UCSD-AML1 (cell line): Measurements from ENCODE around the gene PIH1D2.
"Not testable (repeated sequence)": the region's sequence is repeated elsewhere in the genome, so short reads cannot be mapped to it uniquely, and the experiment has no call there.

ENCODE experiments used
- DNase-seq: peaks from one replicate; lab custom pipeline; 2025; ENCODE audit not compliant: unreplicated experiment; lab: John Stamatoyannopoulos, UW

Gene PIH1D2

DNA sequence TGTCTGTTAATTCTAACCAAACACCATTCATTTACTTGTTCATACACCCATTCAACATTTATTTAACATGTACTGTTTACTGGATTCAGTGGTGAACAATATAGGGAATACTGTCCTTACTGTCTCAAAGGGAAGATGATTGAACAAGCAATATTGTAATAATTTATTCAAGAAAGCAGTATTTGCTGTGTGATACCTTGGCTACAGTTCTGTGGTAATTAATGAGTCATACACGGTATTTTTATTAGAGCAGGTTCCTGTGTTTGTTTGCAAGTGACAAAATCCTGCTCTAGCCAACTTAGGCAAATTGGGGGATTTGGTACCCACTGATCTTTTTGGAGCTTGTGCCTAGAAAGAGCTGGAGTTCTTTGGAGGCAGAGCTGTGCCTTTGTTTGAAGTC, 15.7 kb downstream of the PIH1D2 start:
- no peak for DNase-seq

DNA sequence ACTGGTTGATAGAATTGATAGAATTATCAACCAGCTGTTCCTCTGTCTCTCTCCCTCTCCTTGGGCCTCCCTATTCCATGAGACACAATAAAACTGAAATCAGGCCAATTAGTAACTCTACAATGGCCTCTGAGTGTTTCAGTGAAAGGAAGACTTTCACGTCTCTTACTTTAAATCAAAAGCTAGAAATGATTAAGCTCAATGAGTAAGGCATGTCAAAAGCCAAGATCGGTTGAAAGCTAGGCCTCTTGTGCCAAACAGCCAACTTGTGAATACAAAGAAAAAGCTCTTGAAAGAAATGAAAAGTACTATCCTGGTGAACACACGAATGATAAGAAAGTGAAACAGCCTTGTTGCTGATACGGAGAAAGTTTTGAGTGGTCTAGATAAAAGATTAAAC, 16.6 kb downstream of the PIH1D2 start:
- DNase-seq = no peak

DNA sequence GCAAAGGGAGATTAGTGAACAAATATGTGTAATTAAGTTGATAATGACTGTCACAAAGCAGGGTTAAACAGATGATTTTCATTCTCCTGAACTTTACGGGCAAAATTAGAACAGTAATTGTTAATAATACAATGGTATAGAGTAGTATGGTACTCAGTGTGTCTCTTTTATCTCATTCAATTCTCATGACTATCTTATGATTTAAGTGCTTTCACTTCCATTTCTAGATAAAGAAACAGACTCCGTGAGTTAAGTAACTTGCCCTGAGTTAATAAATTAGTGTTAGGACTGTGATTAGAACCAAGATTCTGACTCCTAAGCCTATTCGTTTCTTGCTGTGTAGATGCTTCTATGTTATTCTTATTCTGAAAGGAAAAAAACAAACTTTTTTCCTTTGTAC, 22.0 kb downstream of the PIH1D2 start:
- DNase-seq = no peak

DNA sequence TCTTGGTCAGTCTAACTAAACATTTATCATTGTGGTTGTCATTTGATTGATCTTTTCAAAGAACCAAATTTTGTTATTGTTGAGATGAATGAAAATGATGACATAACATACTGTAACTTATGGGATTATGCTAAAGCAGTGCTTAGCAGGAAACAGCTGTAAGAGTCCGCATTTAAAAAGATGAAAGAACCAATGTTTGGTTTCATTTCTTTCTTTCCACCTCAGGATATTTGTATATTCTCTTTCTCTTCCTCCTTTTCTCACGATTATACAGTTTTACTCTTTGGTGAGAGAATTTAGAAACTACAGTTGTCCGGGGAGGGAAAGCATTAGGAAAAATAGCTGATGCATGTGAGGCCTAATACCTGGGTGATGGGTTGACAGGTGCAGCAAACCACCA, 23.1 kb downstream of the PIH1D2 start:
- DNase-seq = no peak

DNA sequence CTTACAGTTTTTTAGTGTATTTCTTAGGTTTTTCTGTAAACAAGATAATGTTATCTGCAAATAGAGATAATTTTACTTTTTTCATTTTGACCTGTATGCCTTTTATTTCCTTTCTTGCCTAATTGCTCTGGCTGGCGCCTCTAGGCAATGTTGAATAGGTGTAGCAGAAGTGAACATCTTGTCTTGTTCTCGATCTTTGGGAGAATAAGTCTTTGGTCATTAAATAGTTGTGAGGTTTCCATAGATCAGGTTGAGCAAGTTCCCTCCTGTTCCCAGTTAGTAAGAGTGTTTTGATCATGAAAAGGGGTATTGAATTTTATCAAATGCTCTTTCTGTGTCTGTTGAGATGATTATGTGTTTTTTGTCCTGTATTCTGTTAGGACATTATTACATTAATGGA, 24.0 kb downstream of the PIH1D2 start:
- DNase-seq = no peak

DNA sequence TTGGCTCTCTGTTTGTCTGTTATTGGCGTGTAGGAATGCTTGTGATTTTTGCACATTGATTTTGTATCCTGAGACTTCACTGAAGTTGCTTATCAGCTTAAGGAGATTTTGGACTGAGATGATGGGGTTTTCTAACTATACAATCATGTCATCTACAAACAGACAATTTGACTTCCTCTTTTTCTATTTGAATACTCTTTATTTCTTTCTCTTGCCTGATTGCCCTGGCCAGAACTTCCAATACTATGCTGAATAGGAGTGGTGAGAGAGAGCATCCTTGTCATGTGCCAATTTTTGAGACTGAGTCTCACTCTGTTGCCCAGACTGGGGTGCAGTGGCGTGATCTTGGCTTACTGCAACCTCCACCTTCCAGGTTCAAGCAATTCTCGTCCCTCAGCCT, 25.6 kb downstream of the PIH1D2 start:
- DNase-seq = not testable (repeated sequence)

DNA sequence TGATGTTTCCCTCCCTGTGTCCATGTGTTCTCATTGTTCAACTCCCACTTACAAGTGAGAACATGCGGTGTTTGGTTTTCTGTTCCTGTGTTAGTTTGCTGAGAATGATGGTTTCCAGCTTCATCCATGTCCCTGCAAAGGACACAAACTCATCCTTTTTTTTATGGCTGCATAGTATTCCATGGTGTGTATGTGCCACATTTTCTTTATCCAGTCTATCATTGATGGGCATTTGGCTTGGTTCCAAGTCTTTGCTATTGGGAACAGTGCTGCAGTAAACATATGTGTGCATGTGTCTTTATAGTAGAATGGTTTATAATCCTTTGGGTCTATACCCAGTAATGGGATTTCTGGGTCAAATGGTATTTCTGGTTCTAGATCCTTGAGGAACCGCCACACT, 27.2 kb downstream of the PIH1D2 start:
- DNase-seq = not testable (repeated sequence)

DNA sequence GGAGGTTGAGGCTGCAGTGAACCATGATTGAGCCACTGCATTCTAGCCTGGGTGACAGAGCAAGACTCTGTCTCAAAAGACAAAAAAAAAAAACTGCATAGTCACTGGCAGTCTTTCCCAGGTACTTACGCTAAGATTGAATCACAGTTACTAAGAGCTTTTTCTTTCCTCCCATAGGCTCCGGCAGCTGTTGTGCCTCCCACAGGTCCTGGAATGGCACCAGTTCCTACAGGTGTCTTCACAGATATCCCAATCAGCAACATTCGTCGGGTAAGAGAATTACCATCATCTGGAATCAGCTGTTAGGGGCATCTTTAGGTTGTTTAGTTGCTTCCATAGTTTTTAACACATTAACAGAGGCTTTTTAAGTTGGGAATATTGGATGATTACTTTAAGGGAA, 28.9 kb downstream of the PIH1D2 start:
- no peak for DNase-seq

DNA sequence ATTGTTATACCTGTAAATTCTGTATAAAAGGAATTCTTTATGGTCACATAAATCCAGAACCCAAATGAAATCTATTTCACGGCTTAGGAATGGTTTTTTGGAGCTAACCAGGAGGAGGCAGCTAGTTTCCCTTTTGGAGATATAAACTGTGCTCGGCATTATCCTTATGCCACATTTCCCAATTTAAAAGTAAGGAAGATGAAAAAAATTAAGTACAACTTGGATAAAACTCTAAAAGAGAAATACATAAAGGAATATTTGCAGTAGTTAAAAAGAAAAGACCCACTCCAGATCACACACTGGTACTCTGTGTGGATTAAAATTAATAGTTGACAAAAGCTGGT, 30.9 kb downstream of the PIH1D2 start:
- no peak for DNase-seq

DNA sequence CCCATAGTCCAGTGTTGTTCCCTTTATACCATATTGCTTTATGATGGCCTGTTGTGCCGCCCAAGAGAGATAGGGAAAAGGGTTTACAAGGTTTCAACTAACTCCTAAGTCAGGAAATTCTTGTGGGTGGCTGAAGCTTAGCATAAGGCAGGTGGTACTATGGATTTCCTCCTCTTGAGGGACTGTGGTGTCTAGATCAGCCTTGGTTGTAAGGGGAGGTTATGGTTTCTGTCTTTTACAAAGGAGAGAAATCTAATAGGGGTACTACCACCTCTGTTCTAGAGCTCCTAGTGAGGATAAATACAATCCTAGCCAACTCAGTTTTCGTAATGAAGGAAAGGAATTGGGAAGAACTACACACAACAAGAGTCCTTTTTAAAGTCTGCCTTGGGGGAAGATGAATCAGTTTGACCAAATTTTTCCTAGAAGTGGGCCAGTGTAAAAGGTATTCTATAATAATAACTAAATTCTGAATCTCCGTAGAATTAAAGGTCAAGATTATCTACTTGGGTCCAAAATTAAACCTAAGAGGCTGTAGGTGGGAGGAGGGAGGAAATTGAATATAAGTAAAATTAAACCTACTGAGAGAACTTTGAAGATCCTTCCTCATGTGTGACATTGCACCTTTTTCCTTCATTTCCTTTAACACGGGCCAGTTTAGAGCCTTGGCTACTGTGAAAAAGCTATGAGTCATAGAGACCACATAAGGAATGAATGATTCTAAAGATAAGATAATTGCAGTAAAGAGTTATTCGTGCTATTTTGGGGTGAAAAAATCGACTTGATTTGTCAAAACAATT, 31.5 kb downstream of the PIH1D2 start:
- DNase-seq = no peak

DNA sequence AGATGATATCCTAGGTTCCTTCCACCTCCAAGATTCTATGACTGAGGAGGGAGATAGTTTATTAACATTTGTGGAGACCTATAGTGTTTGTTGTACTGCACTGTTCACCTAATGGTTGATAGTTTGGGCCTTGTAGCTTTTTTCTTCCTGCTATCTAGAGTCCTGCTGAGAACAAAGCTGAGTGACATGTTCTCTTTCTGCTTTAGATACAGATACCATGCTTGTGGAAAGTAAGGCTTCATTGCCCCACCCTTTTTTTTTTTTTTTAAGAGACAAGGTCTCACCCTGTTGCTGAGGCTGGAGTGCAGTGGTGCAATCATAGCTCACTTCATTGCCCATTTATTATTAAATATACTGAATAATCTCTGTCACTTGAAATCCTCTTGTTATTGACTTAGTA, 36.3 kb downstream of the PIH1D2 start:
- DNase-seq = no peak

DNA sequence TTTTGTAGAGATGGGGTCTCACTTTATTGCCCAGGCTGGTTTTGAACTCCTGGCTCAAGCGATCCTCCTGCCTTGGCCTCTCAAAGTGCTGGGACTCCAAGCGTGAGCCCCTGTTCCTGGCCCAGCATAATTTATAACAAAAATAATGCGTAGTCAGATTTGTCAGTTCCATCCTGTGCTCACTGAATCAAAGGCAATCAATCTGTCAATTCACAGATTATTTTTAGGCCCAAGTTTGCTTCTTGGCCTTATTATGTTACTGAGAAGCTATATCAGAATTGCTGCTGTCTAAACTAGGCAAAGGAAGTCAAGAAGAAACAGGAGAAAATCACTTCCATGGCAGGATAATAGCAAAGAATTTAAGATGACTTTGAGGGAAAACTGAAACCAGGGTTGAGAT, 39.9 kb downstream of the PIH1D2 start:
- no peak for DNase-seq

DNA sequence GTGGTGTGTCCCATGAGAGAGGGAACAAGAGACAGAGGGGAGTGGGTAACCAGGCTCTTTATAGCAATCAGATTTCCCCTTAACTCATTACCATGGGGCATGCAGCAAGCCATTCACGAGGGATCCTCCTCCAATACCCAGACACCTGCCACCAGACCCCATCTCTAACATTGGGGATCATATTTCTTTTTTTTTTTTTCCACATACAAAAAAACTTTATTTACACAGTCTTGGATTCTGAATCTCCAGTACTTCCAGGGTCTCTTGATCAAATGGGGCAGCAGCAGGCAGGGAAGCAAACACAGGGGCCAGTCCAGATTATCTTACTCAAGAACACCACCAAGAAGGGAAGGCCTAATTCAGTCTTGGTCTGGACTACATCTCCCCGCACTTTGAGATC, 44.4 kb downstream of the PIH1D2 start:
- no peak for DNase-seq

DNA sequence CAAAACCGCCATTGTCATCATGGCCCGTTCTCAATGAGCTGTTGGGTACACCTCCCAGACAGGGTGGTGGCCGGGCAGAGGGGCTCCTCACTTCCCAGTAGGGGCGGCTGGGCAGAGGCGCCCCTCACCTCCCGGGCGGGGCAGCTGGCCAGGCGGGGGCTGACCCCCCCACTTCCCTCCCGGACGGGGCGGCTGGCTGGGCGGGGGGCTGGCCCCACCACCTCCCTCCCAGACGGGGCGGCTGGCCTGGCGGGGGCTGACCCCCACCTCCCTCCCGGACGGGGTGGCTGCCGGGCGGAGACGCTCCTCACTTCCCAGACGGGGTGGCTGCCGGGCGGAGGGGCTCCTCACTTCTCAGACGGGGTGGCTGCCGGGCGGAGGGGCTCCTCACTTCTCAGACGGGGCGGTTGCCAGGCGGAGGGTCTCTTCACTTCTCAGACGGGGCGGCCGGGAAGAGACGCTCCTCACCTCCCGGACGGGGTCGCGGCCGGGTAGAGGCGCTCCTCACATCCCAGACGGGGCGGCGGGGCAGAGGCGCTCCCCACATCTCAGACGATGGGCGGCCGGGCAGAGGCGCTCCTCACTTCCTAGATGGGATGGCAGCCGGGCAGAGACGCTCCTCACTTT, 46.9 kb downstream of the PIH1D2 start:
- DNase-seq = not testable (repeated sequence)

DNA sequence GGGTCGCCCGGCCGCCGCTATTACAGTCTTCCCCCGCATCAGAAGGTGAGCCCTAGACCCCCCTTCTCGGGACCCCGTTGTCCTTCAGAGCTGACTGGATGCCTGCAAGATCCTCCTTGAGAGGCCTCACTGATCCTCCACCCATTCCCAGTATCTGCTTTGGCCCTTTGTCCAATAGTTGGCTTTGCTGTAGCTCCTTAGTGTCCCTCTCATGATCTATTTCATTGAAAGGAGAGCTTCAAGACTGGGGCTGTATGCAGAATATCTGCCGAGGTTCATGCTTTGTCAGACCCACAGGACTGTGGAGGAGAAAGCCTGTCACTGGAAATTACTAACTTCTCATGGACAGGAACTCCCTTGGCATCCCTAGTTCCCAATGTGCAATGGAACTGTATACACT, 48.1 kb downstream of the PIH1D2 start:
- no peak for DNase-seq

DNA sequence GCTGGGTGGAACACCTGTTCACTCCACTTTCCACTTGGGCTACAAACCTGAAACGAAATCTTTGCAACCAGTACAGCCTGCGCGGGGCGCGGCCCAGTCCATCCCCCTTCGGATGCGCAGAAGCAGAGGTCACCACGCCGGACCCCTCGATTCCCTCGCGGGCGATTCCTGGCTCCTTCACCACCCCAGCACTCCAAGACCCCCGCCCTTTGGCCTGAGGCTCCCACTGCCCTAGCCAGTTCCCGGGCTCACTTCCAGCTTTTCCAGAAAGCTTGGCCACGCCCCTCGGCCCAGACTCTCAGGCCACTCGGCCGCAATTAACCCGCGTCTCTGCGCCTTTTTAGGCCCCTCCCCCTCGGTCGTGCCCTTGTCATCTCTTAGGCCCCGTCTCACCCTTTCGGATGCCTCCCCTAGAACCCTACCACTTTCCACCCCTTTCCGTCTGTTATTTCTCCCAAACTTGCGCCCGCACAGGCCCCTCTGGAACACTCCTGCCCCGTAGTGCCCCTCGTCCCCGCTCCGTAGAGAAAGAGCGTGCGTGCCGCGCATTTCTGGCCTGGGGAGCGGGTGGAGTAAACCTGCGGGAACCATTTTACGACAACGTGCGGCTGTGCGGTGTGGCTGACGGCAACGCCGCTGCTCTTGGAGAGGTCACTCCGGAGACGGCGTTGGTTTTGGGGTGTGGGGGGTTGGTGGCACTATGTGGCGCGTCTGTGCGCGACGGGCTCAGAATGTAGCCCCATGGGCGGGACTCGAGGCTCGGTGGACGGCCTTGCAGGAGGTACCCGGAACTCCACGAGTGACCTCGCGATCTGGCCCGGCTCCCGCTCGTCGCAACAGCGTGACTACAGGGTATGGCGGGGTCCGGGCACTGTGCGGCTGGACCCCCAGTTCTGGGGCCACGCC, 48.8 kb downstream of the PIH1D2 start, which contains the start of gene DLAT:
TSS of gene DLAT (plus strand) at position 636 of the 906 bp plus-strand sequence. CDS start at position 701, 65 bp downstream.
- peak; percentile 91 for DNase-seq

DNA sequence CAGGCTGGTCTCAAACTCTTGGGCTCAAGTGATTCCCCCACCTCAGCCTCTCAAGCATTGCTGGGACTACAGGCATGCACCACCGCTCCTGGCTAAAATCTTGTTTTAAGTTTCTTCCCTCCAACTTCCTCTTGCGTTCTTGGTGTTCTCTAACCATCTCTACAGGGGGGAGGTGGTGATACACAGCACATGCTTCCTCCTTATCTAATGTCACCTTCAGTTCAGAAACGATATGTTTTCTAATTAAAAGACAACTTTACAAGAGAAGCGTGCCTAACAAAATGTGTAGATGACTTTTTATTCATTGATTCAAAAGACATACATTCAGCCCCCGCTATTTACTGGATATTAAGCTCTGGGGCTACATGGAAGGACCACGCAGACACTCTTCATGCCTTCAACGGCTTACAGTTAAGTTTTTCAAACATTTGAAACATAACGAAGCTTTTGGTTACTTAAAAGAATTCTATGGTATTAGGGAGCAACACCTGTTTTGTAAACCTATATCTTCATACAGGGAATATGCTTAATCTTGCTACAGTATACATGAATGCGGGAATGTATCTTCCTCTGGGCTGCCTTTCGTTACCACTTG, 49.5 kb downstream of the PIH1D2 start:
- no peak for DNase-seq

DNA sequence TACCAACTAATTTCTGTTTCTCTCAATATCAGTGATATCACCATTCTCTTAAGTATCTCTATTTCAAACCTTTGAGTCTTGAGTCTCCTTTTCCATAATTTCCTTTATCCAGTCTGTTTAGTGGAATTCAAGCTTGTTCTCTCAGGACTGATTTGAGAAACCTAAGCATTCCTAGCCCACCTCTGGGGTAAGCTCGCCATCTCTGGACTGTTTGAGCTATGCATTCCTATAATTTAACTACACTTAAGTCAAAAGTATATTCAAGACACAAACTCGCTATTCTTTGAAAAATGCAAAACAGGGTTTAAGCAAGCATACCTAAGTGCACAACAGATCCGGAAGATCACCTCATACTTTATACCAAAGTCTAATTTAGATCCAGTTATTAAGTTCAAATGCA, 50.7 kb downstream of the PIH1D2 start:
- no peak for DNase-seq

DNA sequence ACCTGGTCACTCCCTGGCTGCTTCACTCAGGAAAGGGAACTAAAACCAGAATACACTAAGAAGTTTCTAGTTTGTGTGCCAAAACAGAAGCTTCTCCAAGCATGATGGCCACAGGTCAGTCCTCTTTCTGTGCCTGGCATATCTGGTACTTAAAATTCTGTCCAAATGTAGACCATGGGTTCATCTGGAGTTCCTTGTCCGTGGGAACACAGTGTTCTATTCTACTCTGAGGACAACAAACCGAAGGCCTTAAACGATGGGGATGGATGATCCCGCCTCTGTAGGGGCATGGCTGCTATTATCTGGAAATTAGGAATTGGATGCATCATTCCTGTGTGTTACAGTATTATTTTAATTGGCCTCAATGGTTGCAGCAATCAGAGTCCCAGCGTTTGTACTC, 54.8 kb downstream of the PIH1D2 start:
- no peak for DNase-seq
